Activated naive CD4-positive, alpha-beta T cell (primary cell): ENCODE results near the gene CTBS.
"Not testable (repeated sequence)": the region's sequence is repeated elsewhere in the genome, so short reads cannot be mapped to it uniquely, and the experiment has no call there.

Source experiments
- DNase-seq, 4 experiments: peaks; one replicate each; lab custom pipeline; 2025; lab: John Stamatoyannopoulos, UW

CTBS gene

GRCh38 chr1:84584126-84584525 lies 9.9 kb upstream of the CTBS start:
- no peak for DNase-seq

GRCh38 chr1:84583648-84584047 lies 9.4 kb upstream of the CTBS start:
- DNase-seq = no peak

- no peak for DNase-seq
Observed at GRCh38 chr1:84582802-84583587, 8.8 kb upstream of the CTBS start.

- DNase-seq = no peak
Observed at GRCh38 chr1:84581648-84582047, 7.4 kb upstream of the CTBS start.

GRCh38 chr1:84574936-84575335 lies 696 bp upstream of the CTBS start:
- DNase-seq = no peak

GRCh38 chr1:84573481-84573966 lies 716 bp downstream of the CTBS start:
- DNase-seq = no peak

GRCh38 chr1:84571150-84571535 lies 3.1 kb downstream of the CTBS start:
- DNase-seq = no peak

GRCh38 chr1:84570436-84571149 lies 3.6 kb downstream of the CTBS start:
- no peak for DNase-seq

- no peak for DNase-seq
Observed at GRCh38 chr1:84569216-84569615, 5.0 kb downstream of the CTBS start.

GRCh38 chr1:84550826-84551225 lies 23.4 kb downstream of the CTBS start:
- no peak for DNase-seq

GRCh38 chr1:84541679-84542078 lies 32.6 kb downstream of the CTBS start:
- no peak for DNase-seq

- no peak for DNase-seq
Observed at GRCh38 chr1:84540759-84541158, 33.5 kb downstream of the CTBS start.

- no peak for DNase-seq
Observed at GRCh38 chr1:84539972-84540371, 34.3 kb downstream of the CTBS start.

GRCh38 chr1:84538599-84538998 lies 35.6 kb downstream of the CTBS start:
- no peak for DNase-seq

GRCh38 chr1:84525779-84526178 lies 48.5 kb downstream of the CTBS start:
- DNase-seq = no peak

- no peak for DNase-seq
Observed at GRCh38 chr1:84524590-84524989, 49.6 kb downstream of the CTBS start.

- no peak for DNase-seq
Observed at GRCh38 chr1:84510668-84511067, 63.6 kb downstream of the CTBS start.

GRCh38 chr1:84510165-84510564 lies 64.1 kb downstream of the CTBS start:
- DNase-seq = no peak

GRCh38 chr1:84509029-84509428 lies 65.2 kb downstream of the CTBS start:
- DNase-seq = no peak

GRCh38 chr1:84508510-84508909 lies 65.7 kb downstream of the CTBS start:
- DNase-seq = no peak

- not testable (repeated sequence) for DNase-seq
Observed at GRCh38 chr1:84507887-84508286, 66.4 kb downstream of the CTBS start.

- DNase-seq = no peak
Observed at GRCh38 chr1:84506729-84507453, 67.3 kb downstream of the CTBS start.
